ENCODE results near the gene SEH1L.

The SEH1L gene

GRCh38 chr18:13022644-13023043, 74.8 kb downstream of the SEH1L start:
- TF ChIP-seq CTCF (IDR thresholded peaks at IDR 0.05; ENCODE audit: low read depth, low read length) (no peak), EZH2phosphoT487 (IDR thresholded peaks at IDR 0.05; ENCODE audit: low read depth) (no peak)
- H3K79me2 ChIP-seq (ENCODE audit: low read length) = peaks cover 32% of the 10 kb centered on the region
- no peak overlapping the region for H3K4me2 ChIP-seq (ENCODE audit: low read length)
- H3K27ac ChIP-seq (ENCODE audit: low read length) = no peak overlapping the region
- no peak overlapping the region for H3K4me3 ChIP-seq (ENCODE audit: low read length)
- H3K36me3 ChIP-seq (replicated peaks; ENCODE audit: low read depth, low read length) = peaks cover 57% of the 10 kb centered on the region
- H3K9me3 ChIP-seq (ENCODE audit: insufficient read depth, low read length) = no peaks in the 10 kb centered on the region
- H3K9ac ChIP-seq (ENCODE audit: low read length) = no peak overlapping the region
- peaks cover 10% of the 10 kb centered on the region for H3K4me1 ChIP-seq (ENCODE audit: low read length)
- no peaks in the 10 kb centered on the region for H3K27me3 ChIP-seq (ENCODE audit: low read depth, low read length)
- H2AFZ ChIP-seq (ENCODE audit: low read depth, low read length) = no peak overlapping the region
- no peaks in the 10 kb centered on the region for H4K20me1 ChIP-seq (ENCODE audit: insufficient read depth, low read length)

- peaks cover 58% of the 10 kb centered on the region for H3K36me3 ChIP-seq (replicated peaks; ENCODE audit: low read depth, low read length)
- no peak overlapping the region for H3K27ac ChIP-seq (ENCODE audit: low read length)
- no peaks in the 10 kb centered on the region for H4K20me1 ChIP-seq (ENCODE audit: insufficient read depth, low read length)
- TF ChIP-seq CTCF (IDR thresholded peaks at IDR 0.05; ENCODE audit: low read depth, low read length) (no peak), EZH2phosphoT487 (IDR thresholded peaks at IDR 0.05; ENCODE audit: low read depth) (no peak)
- no peak overlapping the region for H3K4me3 ChIP-seq (ENCODE audit: low read length)
- no peaks in the 10 kb centered on the region for H3K9me3 ChIP-seq (ENCODE audit: insufficient read depth, low read length)
- H3K9ac ChIP-seq (ENCODE audit: low read length) = no peak overlapping the region
- H3K4me1 ChIP-seq (ENCODE audit: low read length) = peaks cover 2% of the 10 kb centered on the region; the same call in 1 of the 2 replicates
- H2AFZ ChIP-seq (ENCODE audit: low read depth, low read length) = no peak overlapping the region
- peaks cover 35% of the 10 kb centered on the region for H3K79me2 ChIP-seq (ENCODE audit: low read length)
- H3K4me2 ChIP-seq (ENCODE audit: low read length) = no peak overlapping the region
- no peaks in the 10 kb centered on the region for H3K27me3 ChIP-seq (ENCODE audit: low read depth, low read length)
Measured at GRCh38 chr18:13025233-13025632, 77.4 kb downstream of the SEH1L start.

GRCh38 chr18:13026583-13027270, 78.9 kb downstream of the SEH1L start:
- Histone ChIP-seq H3K4me2 (ENCODE audit: low read length) (no peak overlapping the region), H2AFZ (ENCODE audit: low read depth, low read length) (no peak overlapping the region), H3K9ac (ENCODE audit: low read length) (no peak overlapping the region), H3K27ac (ENCODE audit: low read length) (no peak overlapping the region), H4K20me1 (ENCODE audit: insufficient read depth, low read length) (peaks cover 3% of the 10 kb centered on the region; the same call in 1 of the 2 replicates), H3K4me1 (ENCODE audit: low read length) (no peaks in the 10 kb centered on the region), H3K36me3 (replicated peaks; ENCODE audit: low read depth, low read length) (peaks cover 56% of the 10 kb centered on the region), H3K9me3 (ENCODE audit: insufficient read depth, low read length) (no peaks in the 10 kb centered on the region), H3K4me3 (ENCODE audit: low read length) (no peak overlapping the region), H3K79me2 (ENCODE audit: low read length) (peaks cover 33% of the 10 kb centered on the region), H3K27me3 (ENCODE audit: low read depth, low read length) (no peaks in the 10 kb centered on the region)
- TF ChIP-seq EZH2phosphoT487 (IDR thresholded peaks at IDR 0.05; ENCODE audit: low read depth) (no peak), CTCF (IDR thresholded peaks at IDR 0.05; ENCODE audit: low read depth, low read length) (no peak)

- no peak overlapping the region for H3K9ac ChIP-seq (ENCODE audit: low read length)
- no peaks in the 10 kb centered on the region for H3K9me3 ChIP-seq (ENCODE audit: insufficient read depth, low read length)
- no peak overlapping the region for H2AFZ ChIP-seq (ENCODE audit: low read depth, low read length)
- no peaks in the 10 kb centered on the region for H3K4me1 ChIP-seq (ENCODE audit: low read length)
- H3K4me2 ChIP-seq (ENCODE audit: low read length) = no peak overlapping the region
- H4K20me1 ChIP-seq (ENCODE audit: insufficient read depth, low read length) = peaks cover 5% of the 10 kb centered on the region; the same call in 1 of the 2 replicates
- H3K79me2 ChIP-seq (ENCODE audit: low read length) = peaks cover 16% of the 10 kb centered on the region
- H3K36me3 ChIP-seq (replicated peaks; ENCODE audit: low read depth, low read length) = peaks cover 58% of the 10 kb centered on the region
- H3K27ac ChIP-seq (ENCODE audit: low read length) = no peak overlapping the region
- no peaks in the 10 kb centered on the region for H3K27me3 ChIP-seq (ENCODE audit: low read depth, low read length)
- H3K4me3 ChIP-seq (ENCODE audit: low read length) = no peak overlapping the region
- no peak for TF ChIP-seq CTCF (IDR thresholded peaks at IDR 0.05; ENCODE audit: low read depth, low read length)
- TF ChIP-seq EZH2phosphoT487 (IDR thresholded peaks at IDR 0.05; ENCODE audit: low read depth) = no peak
Measured at GRCh38 chr18:13028869-13029268, 81.1 kb downstream of the SEH1L start.

Measured in OCI-LY3 (cell line).